ENCODE results near the gene CDK19. TPM values are rescaled to one million over a fixed set of nuclear protein-coding genes. Genes with fewer than 3 reads are reported as not detected.
"Not testable (repeated sequence)": the region's sequence is repeated elsewhere in the genome, so short reads cannot be mapped to it uniquely, and the experiment has no call there.

CDK19 gene
- total and polyA plus RNA-seq, 7 experiments from 2014 or later, result 1.3 to 24.4 (median 20.4) TPM

DNA sequence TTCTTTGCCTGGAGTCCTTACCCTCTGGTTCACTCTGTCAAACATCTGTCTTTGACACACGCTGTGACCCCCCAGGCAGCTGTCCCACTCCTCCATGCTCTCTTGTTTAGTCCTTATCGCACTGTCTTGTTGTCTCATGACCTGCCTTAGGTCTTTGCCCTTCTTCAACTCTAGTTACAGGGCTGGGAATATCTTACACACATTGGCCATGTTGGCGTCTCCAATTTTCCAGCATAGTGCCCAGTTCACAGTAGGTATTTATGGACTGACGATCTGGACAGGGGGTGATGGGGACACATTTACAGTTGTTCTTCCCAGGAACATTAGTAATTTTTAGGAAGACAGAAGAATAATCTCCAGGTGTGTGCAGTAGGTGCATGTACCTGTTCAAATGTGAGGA lies 209.1 kb downstream of the CDK19 start:
- no peak overlapping the region for H3K27ac ChIP-seq (ENCODE audit: low read depth, low read length)
- H3K27ac Mint-ChIP-seq, result no peak overlapping the region
- ChIA-PET CTCF (no interaction called here), POLR2A (no interaction called here)
- no peaks in the 10 kb centered on the region for H3K9me3 ChIP-seq (ENCODE audit: control insufficient read depth in 2 of 3, low read length in 3 of 3)
- H3K4me1 Mint-ChIP-seq, result peaks cover 0 to 2% (median 0%) of the 10 kb centered on the region in 7 donors
- peaks cover 0 to 11% (median 6%) of the 10 kb centered on the region in 5 donors for H3K36me3 Mint-ChIP-seq
- peaks cover 0 to 4% (median 0%) of the 10 kb centered on the region in 11 donors for H3K9me3 Mint-ChIP-seq
- intact Hi-C loops (cut with micrococcal nuclease), result no loop called here
- H3K27me3 ChIP-seq (ENCODE audit: control insufficient read depth in 2 of 2, insufficient read depth in 2 of 2, low read length in 2 of 2), result no peaks in the 10 kb centered on the region
- DNase-seq (no peak), ATAC-seq (no peak)
- H3K36me3 ChIP-seq (ENCODE audit: control insufficient read depth in 2 of 3, insufficient read depth in 3 of 3, low read length in 3 of 3), result no peaks in the 10 kb centered on the region
- no peak overlapping the region for H3K4me3 ChIP-seq (ENCODE audit: low read length)
- no peaks in the 10 kb centered on the region for H3K27me3 Mint-ChIP-seq
- H3K4me3 Mint-ChIP-seq, result no peak overlapping the region
- no peaks in the 10 kb centered on the region for H3K4me1 ChIP-seq (ENCODE audit: control insufficient read depth in 2 of 2, insufficient read depth in 2 of 2, low read length in 2 of 2)

DNA sequence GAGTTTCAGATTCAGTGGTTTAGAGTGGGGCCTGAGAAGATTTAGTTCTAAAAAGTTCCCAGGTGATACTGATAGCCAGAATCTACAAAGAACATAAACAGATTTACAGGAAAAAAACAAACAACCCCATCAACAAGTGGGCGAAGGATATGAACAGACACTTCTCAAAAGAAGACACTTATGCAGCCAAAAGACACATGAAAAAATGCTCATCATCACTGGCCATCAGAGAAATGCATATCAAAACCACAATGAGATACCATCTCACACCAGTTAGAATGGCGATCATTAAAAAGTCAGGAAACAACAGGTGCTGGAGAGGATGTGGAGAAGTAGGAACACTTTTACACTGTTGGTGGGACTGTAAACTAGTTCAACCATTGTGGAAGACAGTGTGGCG lies 214.6 kb downstream of the CDK19 start:
- ATAC-seq; CTCF ChIA-PET; H3K4me3 Mint-ChIP-seq; POLR2A ChIA-PET; H3K27me3 Mint-ChIP-seq; H3K4me1 ChIP-seq (ENCODE audit: control insufficient read depth in 2 of 2, insufficient read depth in 2 of 2, low read length in 2 of 2); H3K9me3 Mint-ChIP-seq; H3K27me3 ChIP-seq (ENCODE audit: control insufficient read depth in 2 of 2, insufficient read depth in 2 of 2, low read length in 2 of 2); H3K27ac Mint-ChIP-seq; H3K36me3 ChIP-seq (ENCODE audit: control insufficient read depth in 2 of 3, insufficient read depth in 3 of 3, low read length in 3 of 3); H3K4me1 Mint-ChIP-seq; H3K27ac ChIP-seq (ENCODE audit: low read depth, low read length); H3K4me3 ChIP-seq (ENCODE audit: low read length); DNase-seq; intact Hi-C loops (cut with micrococcal nuclease); H3K9me3 ChIP-seq (ENCODE audit: control insufficient read depth in 2 of 3, low read length in 3 of 3): not testable (repeated sequence)
- H3K36me3 Mint-ChIP-seq, result peaks cover 0 to 17% (median 2%) of the 10 kb centered on the region in 5 donors

DNA sequence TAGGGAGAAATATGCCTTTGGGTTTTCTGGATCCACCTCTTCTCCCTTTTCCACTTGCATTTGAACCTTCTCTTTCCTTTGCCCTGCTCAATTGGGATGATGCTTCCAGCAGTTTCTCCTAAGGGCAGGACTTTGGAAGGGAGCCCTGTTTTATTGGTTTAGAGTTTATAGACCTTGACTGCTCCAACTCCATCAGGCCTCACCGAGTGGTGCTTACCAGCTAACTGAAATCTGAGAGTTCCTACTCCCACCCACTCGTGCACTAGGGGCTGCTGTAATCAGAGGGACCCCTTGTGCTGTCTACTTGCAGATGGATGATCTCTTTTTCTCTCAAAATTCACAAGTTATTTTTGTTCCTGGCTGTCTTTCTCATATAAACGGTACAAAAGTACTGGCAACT lies 217.5 kb downstream of the CDK19 start:
- H3K4me1 Mint-ChIP-seq, result no peaks in the 10 kb centered on the region
- H3K36me3 Mint-ChIP-seq, result peaks cover 0 to 17% (median 3%) of the 10 kb centered on the region in 5 donors
- Histone ChIP-seq H3K27me3 (ENCODE audit: control insufficient read depth in 2 of 2, insufficient read depth in 2 of 2, low read length in 2 of 2) (no peaks in the 10 kb centered on the region), H3K4me1 (ENCODE audit: control insufficient read depth in 2 of 2, insufficient read depth in 2 of 2, low read length in 2 of 2) (no peaks in the 10 kb centered on the region), H3K36me3 (ENCODE audit: control insufficient read depth in 2 of 3, insufficient read depth in 3 of 3, low read length in 3 of 3) (no peaks in the 10 kb centered on the region), H3K27ac (ENCODE audit: low read depth, low read length) (no peak overlapping the region), H3K4me3 (ENCODE audit: low read length) (no peak overlapping the region), H3K9me3 (ENCODE audit: control insufficient read depth in 2 of 3, low read length in 3 of 3) (no peaks in the 10 kb centered on the region)
- intact Hi-C loops (cut with micrococcal nuclease), result no loop called here
- CTCF ChIA-PET, result no interaction called here
- H3K27ac Mint-ChIP-seq, result no peak overlapping the region
- H3K27me3 Mint-ChIP-seq, result no peaks in the 10 kb centered on the region
- H3K9me3 Mint-ChIP-seq, result peaks cover 0 to 11% (median 1%) of the 10 kb centered on the region in 11 donors
- POLR2A ChIA-PET, result no interaction called here
- DNase-seq (no peak), ATAC-seq (no peak)
- H3K4me3 Mint-ChIP-seq, result no peak overlapping the region

DNA sequence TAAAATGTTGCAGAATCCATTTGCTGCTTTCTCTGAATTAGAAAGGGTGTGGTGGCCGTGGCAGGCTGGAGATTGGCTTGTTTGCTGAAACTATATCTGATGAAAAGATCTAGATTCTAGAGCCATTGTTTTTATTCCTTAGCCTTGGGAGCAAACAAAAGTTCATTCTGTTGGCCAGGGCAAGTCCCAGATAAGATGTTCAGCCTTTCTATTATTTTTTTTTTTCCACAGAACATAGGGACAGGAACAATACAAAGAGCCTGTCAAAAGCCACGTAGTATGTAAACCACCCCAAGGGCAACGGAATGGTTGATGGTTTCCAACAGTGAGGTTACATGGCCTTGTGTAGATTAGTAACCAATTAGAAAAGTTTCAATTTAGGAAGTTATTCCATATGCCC lies 218.9 kb downstream of the CDK19 start:
- Mint-ChIP-seq H3K27ac (no peak overlapping the region), H3K4me3 (no peak overlapping the region), H3K36me3 (peaks cover 0 to 17% (median 3%) of the 10 kb centered on the region in 5 donors), H3K9me3 (peaks cover 0 to 11% (median 1%) of the 10 kb centered on the region in 11 donors), H3K27me3 (no peaks in the 10 kb centered on the region), H3K4me1 (peaks cover 0 to 2% (median 0%) of the 10 kb centered on the region in 7 donors)
- Histone ChIP-seq H3K27ac (ENCODE audit: low read depth, low read length) (no peak overlapping the region), H3K36me3 (ENCODE audit: control insufficient read depth in 2 of 3, insufficient read depth in 3 of 3, low read length in 3 of 3) (no peaks in the 10 kb centered on the region), H3K27me3 (ENCODE audit: control insufficient read depth in 2 of 2, insufficient read depth in 2 of 2, low read length in 2 of 2) (no peaks in the 10 kb centered on the region), H3K4me1 (ENCODE audit: control insufficient read depth in 2 of 2, insufficient read depth in 2 of 2, low read length in 2 of 2) (no peaks in the 10 kb centered on the region), H3K4me3 (ENCODE audit: low read length) (no peak overlapping the region), H3K9me3 (ENCODE audit: control insufficient read depth in 2 of 3, low read length in 3 of 3) (no peaks in the 10 kb centered on the region)
- DNase-seq, result no peak
- ATAC-seq, result no peak
- intact Hi-C loops (cut with micrococcal nuclease), result no loop called here
- POLR2A ChIA-PET, result no interaction called here
- CTCF ChIA-PET, result no interaction called here

DNA sequence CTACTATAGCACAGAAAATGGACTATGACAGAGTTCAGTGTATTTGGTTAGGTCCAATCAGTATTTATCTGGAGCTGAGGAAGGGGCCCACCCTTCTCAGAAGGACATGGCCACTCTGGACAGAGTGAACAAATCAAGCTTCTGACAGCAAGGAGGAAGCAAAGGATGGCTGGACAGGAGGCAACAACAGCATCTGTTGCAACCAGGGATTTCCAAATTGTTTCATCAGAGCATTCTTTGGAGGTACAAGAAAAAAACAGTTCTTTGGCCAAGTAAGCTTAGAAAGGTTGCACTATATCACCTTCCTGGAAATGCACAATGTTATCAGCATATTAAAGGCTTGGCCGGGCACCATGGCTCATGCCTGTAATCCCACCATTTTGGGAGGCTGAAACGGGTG lies 220.2 kb downstream of the CDK19 start:
- H3K4me3 Mint-ChIP-seq, result no peak overlapping the region
- H3K27me3 Mint-ChIP-seq, result no peaks in the 10 kb centered on the region
- H3K4me3 ChIP-seq (ENCODE audit: low read length), result no peak overlapping the region
- no peaks in the 10 kb centered on the region for H3K9me3 ChIP-seq (ENCODE audit: control insufficient read depth in 2 of 3, low read length in 3 of 3)
- H3K36me3 Mint-ChIP-seq, result peaks cover 0 to 15% (median 2%) of the 10 kb centered on the region in 5 donors
- H3K36me3 ChIP-seq (ENCODE audit: control insufficient read depth in 2 of 3, insufficient read depth in 3 of 3, low read length in 3 of 3), result no peaks in the 10 kb centered on the region
- H3K27ac Mint-ChIP-seq, result no peak overlapping the region
- no peaks in the 10 kb centered on the region for H3K27me3 ChIP-seq (ENCODE audit: control insufficient read depth in 2 of 2, insufficient read depth in 2 of 2, low read length in 2 of 2)
- H3K4me1 ChIP-seq (ENCODE audit: control insufficient read depth in 2 of 2, insufficient read depth in 2 of 2, low read length in 2 of 2), result no peaks in the 10 kb centered on the region
- ATAC-seq (no peak), DNase-seq (no peak)
- H3K4me1 Mint-ChIP-seq, result peaks cover 0 to 10% (median 0%) of the 10 kb centered on the region in 7 donors
- intact Hi-C loops (cut with micrococcal nuclease), result no loop called here
- POLR2A ChIA-PET, result no interaction called here
- H3K27ac ChIP-seq (ENCODE audit: low read depth, low read length), result no peak overlapping the region
- CTCF ChIA-PET, result no interaction called here
- H3K9me3 Mint-ChIP-seq, result peaks cover 0 to 8% (median 1%) of the 10 kb centered on the region in 11 donors

DNA sequence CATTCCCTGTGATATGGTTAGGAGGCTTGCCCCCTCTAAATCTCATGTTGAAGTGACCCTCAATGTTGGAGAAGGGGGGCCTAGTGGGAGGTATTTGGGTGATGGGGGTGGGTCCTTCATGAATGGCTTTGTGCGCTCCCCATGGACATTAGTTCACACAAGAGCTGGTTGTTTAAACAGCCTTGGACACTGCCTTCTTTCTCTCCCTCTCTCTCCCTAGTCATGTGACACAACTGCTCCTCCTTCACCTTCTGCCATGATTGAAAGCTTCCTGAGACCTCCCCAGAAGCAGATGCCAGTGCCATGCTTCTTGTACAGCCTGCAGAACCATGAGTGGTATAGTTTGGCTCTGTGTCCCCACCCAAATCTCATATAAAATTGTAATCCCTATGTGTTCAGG lies 221.6 kb downstream of the CDK19 start:
- no peak for DNase-seq
- peaks cover 0 to 11% (median 0%) of the 10 kb centered on the region in 7 donors for H3K4me1 Mint-ChIP-seq
- peaks cover 0 to 8% (median 1%) of the 10 kb centered on the region in 11 donors for H3K9me3 Mint-ChIP-seq
- Histone ChIP-seq H3K36me3 (ENCODE audit: control insufficient read depth in 2 of 3, insufficient read depth in 3 of 3, low read length in 3 of 3) (no peaks in the 10 kb centered on the region), H3K9me3 (ENCODE audit: control insufficient read depth in 2 of 3, low read length in 3 of 3) (no peaks in the 10 kb centered on the region), H3K27ac (ENCODE audit: low read depth, low read length) (no peak overlapping the region), H3K4me1 (ENCODE audit: control insufficient read depth in 2 of 2, insufficient read depth in 2 of 2, low read length in 2 of 2) (no peaks in the 10 kb centered on the region), H3K27me3 (ENCODE audit: control insufficient read depth in 2 of 2, insufficient read depth in 2 of 2, low read length in 2 of 2) (no peaks in the 10 kb centered on the region), H3K4me3 (ENCODE audit: low read length) (no peak overlapping the region)
- ChIA-PET CTCF (no interaction called here), POLR2A (no interaction called here)
- intact Hi-C loops (cut with micrococcal nuclease), result no loop called here
- H3K36me3 Mint-ChIP-seq, result peaks cover 0 to 4% (median 2%) of the 10 kb centered on the region in 5 donors
- H3K27me3 Mint-ChIP-seq, result no peaks in the 10 kb centered on the region
- H3K27ac Mint-ChIP-seq, result no peak overlapping the region
- ATAC-seq, result no peak
- no peak overlapping the region for H3K4me3 Mint-ChIP-seq

DNA sequence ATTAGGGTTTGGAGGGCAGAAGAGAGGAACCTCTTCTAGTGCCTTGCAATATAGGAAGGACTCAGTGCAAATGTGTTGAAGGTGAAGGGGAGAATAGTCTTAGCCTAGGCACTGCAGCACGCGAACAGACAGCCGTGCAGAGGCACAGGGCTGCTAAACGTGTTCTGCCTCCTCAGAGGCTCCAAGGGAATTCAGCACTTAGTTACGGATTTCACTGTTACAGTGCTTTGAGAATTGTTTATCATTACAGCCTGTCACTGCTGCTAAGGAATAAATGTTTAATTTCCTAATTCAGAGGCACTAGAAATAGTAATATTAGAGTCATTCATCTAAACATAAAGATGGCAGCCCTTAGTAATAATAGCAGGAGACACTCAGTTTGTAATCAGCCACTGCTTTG lies 222.5 kb downstream of the CDK19 start:
- H3K9me3 ChIP-seq (ENCODE audit: control insufficient read depth in 2 of 3, low read length in 3 of 3), result no peaks in the 10 kb centered on the region
- H3K27ac Mint-ChIP-seq, result no peak overlapping the region
- H3K9me3 Mint-ChIP-seq, result peaks cover 0 to 8% (median 1%) of the 10 kb centered on the region in 11 donors
- peaks cover 0 to 4% (median 2%) of the 10 kb centered on the region in 5 donors for H3K36me3 Mint-ChIP-seq
- POLR2A ChIA-PET, result no interaction called here
- no peaks in the 10 kb centered on the region for H3K27me3 ChIP-seq (ENCODE audit: control insufficient read depth in 2 of 2, insufficient read depth in 2 of 2, low read length in 2 of 2)
- DNase-seq, result no peak
- H3K36me3 ChIP-seq (ENCODE audit: control insufficient read depth in 2 of 3, insufficient read depth in 3 of 3, low read length in 3 of 3), result no peaks in the 10 kb centered on the region
- no peak for ATAC-seq
- H3K4me3 Mint-ChIP-seq, result no peak overlapping the region
- CTCF ChIA-PET, result no interaction called here
- H3K27ac ChIP-seq (ENCODE audit: low read depth, low read length), result no peak overlapping the region
- no peak overlapping the region for H3K4me3 ChIP-seq (ENCODE audit: low read length)
- no peaks in the 10 kb centered on the region for H3K4me1 ChIP-seq (ENCODE audit: control insufficient read depth in 2 of 2, insufficient read depth in 2 of 2, low read length in 2 of 2)
- H3K27me3 Mint-ChIP-seq, result no peaks in the 10 kb centered on the region
- intact Hi-C loops (cut with micrococcal nuclease), result no loop called here
- peaks cover 0 to 11% (median 0%) of the 10 kb centered on the region in 7 donors for H3K4me1 Mint-ChIP-seq
